ENCODE measurements around the gene MGST2.

The MGST2 gene

GRCh38 chr4:139738846-139739613 lies 73.4 kb downstream of the MGST2 start:
- no peak for TF ChIP-seq CTCF (IDR thresholded peaks at IDR 0.05; ENCODE audit: low read depth, low read length)
- H3K4me3 ChIP-seq (ENCODE audit: low read depth, low read length) = no peak overlapping the region

- no peak overlapping the region for H3K4me3 ChIP-seq (ENCODE audit: low read depth, low read length)
- TF ChIP-seq CTCF (IDR thresholded peaks at IDR 0.05; ENCODE audit: low read depth, low read length) = no peak
These were observed 74.5 kb downstream of the MGST2 start for GRCh38 chr4:139740121-139740520.

- TF ChIP-seq CTCF (IDR thresholded peaks at IDR 0.05; ENCODE audit: low read depth, low read length) = no peak; the same call in 1 of the 2 replicates
- no peak overlapping the region for H3K4me3 ChIP-seq (ENCODE audit: low read depth, low read length)
These were observed 75.0 kb downstream of the MGST2 start for GRCh38 chr4:139740531-139741041.

GRCh38 chr4:139743027-139743426 lies 77.4 kb downstream of the MGST2 start:
- no peak overlapping the region for H3K4me3 ChIP-seq (ENCODE audit: low read depth, low read length)

GRCh38 chr4:139744232-139744631 lies 78.6 kb downstream of the MGST2 start:
- no peak for TF ChIP-seq CTCF (IDR thresholded peaks at IDR 0.05; ENCODE audit: low read depth, low read length)

More at GRCh38 chr4:139743027-139743426, 77.4 kb downstream of the MGST2 start:
- TF ChIP-seq CTCF (IDR thresholded peaks at IDR 0.05; ENCODE audit: low read depth, low read length) = no peak

GRCh38 chr4:139745111-139745639 lies 79.6 kb downstream of the MGST2 start:
- no peak for TF ChIP-seq CTCF (IDR thresholded peaks at IDR 0.05; ENCODE audit: low read depth, low read length)

More at GRCh38 chr4:139744232-139744631, 78.6 kb downstream of the MGST2 start:
- H3K4me3 ChIP-seq (ENCODE audit: low read depth, low read length) = no peak overlapping the region

More at GRCh38 chr4:139745111-139745639, 79.6 kb downstream of the MGST2 start:
- H3K4me3 ChIP-seq (ENCODE audit: low read depth, low read length) = no peak overlapping the region
